ENCODE data around the gene PCSK7.

- TF ChIP-seq CEBPB (IDR thresholded peaks at IDR 0.05; ENCODE audit: low read depth, low read length) (no peak), CTCF (conservative IDR thresholded peaks at IDR 0.05; ENCODE audit: low read depth, low read length) (no peak), ELK1 (IDR thresholded peaks at IDR 0.05; ENCODE audit: borderline replicate concordance, low read depth, low read length) (no peak), POLR2A (IDR thresholded peaks at IDR 0.05; ENCODE audit: low read depth, low read length) (no peak), NFE2L2 (IDR thresholded peaks at IDR 0.05; ENCODE audit: low read depth, low read length) (no peak), RFX5 (IDR thresholded peaks at IDR 0.05; ENCODE audit: low read depth, low read length) (no peak), RAD21 (IDR thresholded peaks at IDR 0.05; ENCODE audit: low read length) (no peak), BHLHE40 (IDR thresholded peaks at IDR 0.05; ENCODE audit: low read depth, low read length) (no peak), MAFK (IDR thresholded peaks at IDR 0.05; ENCODE audit: low read depth, low read length) (no peak), MXI1 (IDR thresholded peaks at IDR 0.05; ENCODE audit: borderline replicate concordance, low read depth, low read length) (no peak)
These were observed 43.2 kb downstream of the PCSK7 start for GRCh38 chr11:117188620-117189081.
